ENCODE results near the gene CCNL2.

The CCNL2 gene

DNA sequence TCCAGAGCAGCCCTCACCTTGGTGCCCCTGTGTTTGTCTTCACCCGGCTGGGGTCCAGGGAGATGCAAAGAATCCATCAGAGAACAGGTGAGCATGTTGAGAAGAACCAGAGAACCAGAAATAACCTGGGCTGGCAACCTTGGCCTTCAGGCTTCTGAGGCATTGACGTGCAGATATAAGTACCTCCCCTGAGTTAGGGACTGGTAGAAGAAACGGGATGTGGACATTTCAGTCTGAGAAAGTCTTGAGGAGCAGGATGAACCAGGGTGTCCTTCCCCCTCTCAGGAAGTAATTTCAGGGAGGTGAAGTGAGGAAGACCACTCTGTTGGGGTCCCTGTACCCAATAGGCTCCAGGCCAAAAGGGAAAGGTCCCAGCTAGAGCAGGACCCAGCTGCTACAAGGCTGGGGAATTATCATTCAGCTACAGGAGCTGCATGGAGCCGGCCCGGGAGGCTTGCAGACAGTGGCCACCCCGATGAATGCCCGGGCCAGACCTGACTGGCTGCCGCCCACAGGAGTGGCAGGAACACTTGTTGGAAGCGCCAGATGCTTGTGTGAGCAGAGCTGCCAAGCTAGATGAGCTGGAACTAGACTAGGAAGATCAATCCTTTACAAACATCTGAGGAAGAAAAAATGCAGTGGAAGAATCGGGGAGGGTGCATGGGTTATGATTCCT, 22.4 kb downstream of the CCNL2 start:
- no peak overlapping the region for H3K4me3 ChIP-seq (ENCODE audit: low read depth, low read length)
- no peak for DNase-seq (ENCODE audit: low read depth, low spot score)
- ChIA-PET CTCF (interaction anchor here (1.9 to 9.3 kb wide), 2 partner anchors 11 to 32 kb away, joined by 7 to 138 read pairs; partner anchors contain the start of gene DVL1), POLR2A (interaction anchor here (1.7 to 3.1 kb wide), 2 partner anchors 8 to 20 kb away, joined by 8 to 36 read pairs; partner anchors contain the start of gene CCNL2)
- TF ChIP-seq, protein P1, sequence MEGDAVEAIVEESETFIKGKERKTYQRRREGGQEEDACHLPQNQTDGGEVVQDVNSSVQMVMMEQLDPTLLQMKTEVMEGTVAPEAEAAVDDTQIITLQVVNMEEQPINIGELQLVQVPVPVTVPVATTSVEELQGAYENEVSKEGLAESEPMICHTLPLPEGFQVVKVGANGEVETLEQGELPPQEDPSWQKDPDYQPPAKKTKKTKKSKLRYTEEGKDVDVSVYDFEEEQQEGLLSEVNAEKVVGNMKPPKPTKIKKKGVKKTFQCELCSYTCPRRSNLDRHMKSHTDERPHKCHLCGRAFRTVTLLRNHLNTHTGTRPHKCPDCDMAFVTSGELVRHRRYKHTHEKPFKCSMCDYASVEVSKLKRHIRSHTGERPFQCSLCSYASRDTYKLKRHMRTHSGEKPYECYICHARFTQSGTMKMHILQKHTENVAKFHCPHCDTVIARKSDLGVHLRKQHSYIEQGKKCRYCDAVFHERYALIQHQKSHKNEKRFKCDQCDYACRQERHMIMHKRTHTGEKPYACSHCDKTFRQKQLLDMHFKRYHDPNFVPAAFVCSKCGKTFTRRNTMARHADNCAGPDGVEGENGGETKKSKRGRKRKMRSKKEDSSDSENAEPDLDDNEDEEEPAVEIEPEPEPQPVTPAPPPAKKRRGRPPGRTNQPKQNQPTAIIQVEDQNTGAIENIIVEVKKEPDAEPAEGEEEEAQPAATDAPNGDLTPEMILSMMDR (IDR thresholded peaks at IDR 0.05; ENCODE audit: insufficient read depth, low read length, missing control alignments) = no peak

- CTCF ChIA-PET = interaction anchor here (0.8 to 9.3 kb wide), 9 partner anchors 8 to 130 kb away, joined by 3 to 138 read pairs (median 7); partner anchors contain the start of genes CCNL2 and DVL1
Measured at GRCh38 chr1:1374929-1375662, 24.0 kb downstream of the CCNL2 start, which contains the start of gene AURKAIP1. Gene AURKAIP1 (minus strand): TSS chr1:1375207. CDS start chr1:1374756, 451 bp downstream.

DNA sequence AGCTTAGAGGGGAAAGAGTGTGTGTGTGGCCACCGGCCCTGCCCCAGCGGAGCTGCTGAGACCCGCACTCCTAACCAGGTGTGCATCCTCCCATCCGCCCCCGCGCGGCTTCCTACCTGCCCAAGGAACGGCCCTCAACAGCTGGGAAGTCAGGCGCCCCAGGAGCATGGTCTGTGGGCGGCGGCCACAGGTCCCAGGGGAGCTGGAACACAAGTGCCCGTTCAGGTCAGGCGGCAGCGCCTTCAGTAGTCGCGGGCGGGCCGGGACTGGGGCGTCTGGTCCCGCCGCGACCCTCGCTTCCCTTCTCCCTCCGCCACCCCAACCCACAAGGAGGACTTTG, 24.6 kb downstream of the CCNL2 start:
- TF ChIP-seq, protein P1 (IDR thresholded peaks at IDR 0.05; ENCODE audit: insufficient read depth, low read length, missing control alignments) = no peak
- DNase-seq (ENCODE audit: low read depth, low spot score) = no peak
- ChIA-PET CTCF (interaction anchor here (0.8 to 9.3 kb wide), 10 partner anchors 9 to 131 kb away, joined by 3 to 138 read pairs (median 6); partner anchors contain the start of genes CCNL2 and DVL1), POLR2A (interaction anchor here (0.7 to 3.1 kb wide), 12 partner anchors 10 to 33 kb away, joined by 3 to 36 read pairs (median 5); partner anchors contain the start of genes CCNL2, MRPL20 and MXRA8)
- peak overlapping the region; percentile 85 for H3K4me3 ChIP-seq (ENCODE audit: low read depth, low read length)

More at GRCh38 chr1:1374929-1375662, 24.0 kb downstream of the CCNL2 start, which contains the start of gene AURKAIP1:
- DNase-seq (ENCODE audit: low read depth, low spot score) = peak; percentile 97
- TF ChIP-seq, protein P1 (IDR thresholded peaks at IDR 0.05; ENCODE audit: insufficient read depth, low read length, missing control alignments) = peak; percentile 67
- peak within 1 kb of the TSS; percentile 85 for H3K4me3 ChIP-seq (ENCODE audit: low read depth, low read length)
- POLR2A ChIA-PET = interaction anchor here (0.7 to 3.1 kb wide), 15 partner anchors 10 to 70 kb away, joined by 3 to 36 read pairs (median 4); partner anchors contain the start of genes CCNL2, MRPL20 and MXRA8

DNA sequence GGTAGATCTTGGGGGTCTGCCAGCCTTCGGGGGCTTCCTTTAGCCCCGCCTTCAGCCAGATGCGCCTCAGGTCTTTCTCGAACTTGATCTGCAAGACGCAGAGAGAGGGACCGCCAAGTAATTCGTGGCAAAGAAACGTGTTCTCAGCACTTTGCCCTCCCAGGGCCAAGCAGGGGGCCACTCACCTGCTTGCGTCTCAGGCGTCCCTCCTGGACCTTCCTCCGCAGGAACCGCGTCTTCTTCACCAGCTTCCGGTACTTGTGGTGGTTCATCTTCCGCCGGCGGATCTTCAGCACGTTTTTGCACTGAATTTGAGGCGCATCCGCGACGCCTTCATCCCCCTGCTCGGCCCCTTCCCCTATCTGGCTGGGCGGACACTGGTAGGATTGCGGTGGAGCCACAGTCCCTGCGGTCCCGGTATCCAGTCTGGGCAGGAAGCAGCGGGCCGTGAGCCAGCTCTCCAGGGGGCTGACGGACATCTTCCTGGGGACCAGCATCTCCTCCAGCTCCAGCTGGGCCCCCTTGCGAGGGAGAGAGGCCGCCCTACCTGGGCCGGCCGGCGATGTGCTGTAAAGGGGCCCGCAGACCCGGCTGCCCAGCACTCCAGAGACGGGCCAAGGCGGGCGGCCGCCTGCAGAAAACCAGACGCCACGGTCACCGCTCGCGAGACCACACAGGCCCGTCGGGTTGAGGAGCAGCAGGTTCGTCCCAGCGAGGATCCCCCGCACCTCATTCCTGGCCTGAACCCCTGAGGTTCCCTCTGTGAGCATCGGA, 25.1 kb downstream of the CCNL2 start:
- no peak for DNase-seq (ENCODE audit: low read depth, low spot score)
- peak overlapping the region; percentile 85 for H3K4me3 ChIP-seq (ENCODE audit: low read depth, low read length)
- TF ChIP-seq, protein P1 (IDR thresholded peaks at IDR 0.05; ENCODE audit: insufficient read depth, low read length, missing control alignments) = no peak
- ChIA-PET POLR2A (interaction anchor here (0.9 to 3.1 kb wide), 3 partner anchors 15 to 26 kb away, joined by 3 to 36 read pairs (median 15); partner anchors contain the start of genes CCNL2 and MXRA8), CTCF (interaction anchor here (0.7 to 9.3 kb wide), 9 partner anchors 9 to 61 kb away, joined by 3 to 138 read pairs (median 4); partner anchors contain the start of gene DVL1)

GRCh38 chr1:1373051-1373814, 25.9 kb downstream of the CCNL2 start:
- DNase-seq (ENCODE audit: low read depth, low spot score) = no peak
- TF ChIP-seq, protein P1 (IDR thresholded peaks at IDR 0.05; ENCODE audit: insufficient read depth, low read length, missing control alignments) = no peak
- POLR2A ChIA-PET = interaction anchor here (0.7 to 2.3 kb wide), 3 partner anchors 21 to 25 kb away, joined by 3 to 9 read pairs (median 3); no protein-coding TSS in a partner anchor
- CTCF ChIA-PET = interaction anchor here (0.7 to 9.3 kb wide), 15 partner anchors 10 to 252 kb away, joined by 3 to 138 read pairs (median 10); partner anchors contain the start of genes CCNL2, DVL1 and MXRA8
- H3K4me3 ChIP-seq (ENCODE audit: low read depth, low read length) = peak overlapping the region; percentile 85
